ENCODE measurements around the gene AGFG1.

The AGFG1 gene

GRCh38 chr2:227471924-227472264 is at the start of gene AGFG1:
TSS of gene AGFG1 (plus strand) at chr2:227472156. CDS start at chr2:227472422, 266 bp downstream.
- DNase-seq = no peak

GRCh38 chr2:227423656-227424499 is 48.1 kb upstream of the AGFG1 start:
- no peak for DNase-seq

- DNase-seq = no peak
Measured at GRCh38 chr2:227428731-227429285, 43.1 kb upstream of the AGFG1 start.

GRCh38 chr2:227430639-227431038 is 41.3 kb upstream of the AGFG1 start:
- no peak for DNase-seq

GRCh38 chr2:227433171-227433570 is 38.8 kb upstream of the AGFG1 start:
- no peak for DNase-seq

- DNase-seq = no peak
Measured at GRCh38 chr2:227436436-227437174, 35.4 kb upstream of the AGFG1 start.

- no peak for DNase-seq
Measured at GRCh38 chr2:227439214-227439613, 32.7 kb upstream of the AGFG1 start.

GRCh38 chr2:227442639-227443038 is 29.3 kb upstream of the AGFG1 start:
- no peak for DNase-seq

- no peak for DNase-seq
Measured at GRCh38 chr2:227443889-227444568, 27.9 kb upstream of the AGFG1 start.

- no peak for DNase-seq
Measured at GRCh38 chr2:227447606-227448005, 24.4 kb upstream of the AGFG1 start.

- no peak for DNase-seq
Measured at GRCh38 chr2:227450311-227450841, 21.6 kb upstream of the AGFG1 start.

GRCh38 chr2:227450926-227451654 is 20.9 kb upstream of the AGFG1 start:
- DNase-seq = no peak

- DNase-seq = no peak
Measured at GRCh38 chr2:227451655-227451992, 20.3 kb upstream of the AGFG1 start.

GRCh38 chr2:227453810-227454209 is 18.1 kb upstream of the AGFG1 start:
- no peak for DNase-seq

- no peak for DNase-seq
Measured at GRCh38 chr2:227454323-227454860, 17.6 kb upstream of the AGFG1 start.

- no peak for DNase-seq
Measured at GRCh38 chr2:227455200-227455599, 16.8 kb upstream of the AGFG1 start.

- no peak for DNase-seq
Measured at GRCh38 chr2:227456102-227456501, 15.9 kb upstream of the AGFG1 start.

GRCh38 chr2:227456772-227457171 is 15.2 kb upstream of the AGFG1 start:
- DNase-seq = no peak

GRCh38 chr2:227460070-227460485 is 11.9 kb upstream of the AGFG1 start:
- DNase-seq = no peak

- DNase-seq = no peak
Measured at GRCh38 chr2:227460833-227461232, 11.1 kb upstream of the AGFG1 start.

GRCh38 chr2:227461811-227462461 is 10.0 kb upstream of the AGFG1 start:
- DNase-seq = no peak

Measured in DMS 273 treated with DMSO at 0.1 percent for 48 hours (cell line).